ENCODE measurements around the gene TH. TPM values are rescaled to one million over a fixed set of nuclear protein-coding genes. Genes with fewer than 3 reads are reported as not detected.

TH gene
- total and polyA plus RNA-seq, 2 experiments from 2014 or later: 0.34 TPM; not detected in 1

DNA sequence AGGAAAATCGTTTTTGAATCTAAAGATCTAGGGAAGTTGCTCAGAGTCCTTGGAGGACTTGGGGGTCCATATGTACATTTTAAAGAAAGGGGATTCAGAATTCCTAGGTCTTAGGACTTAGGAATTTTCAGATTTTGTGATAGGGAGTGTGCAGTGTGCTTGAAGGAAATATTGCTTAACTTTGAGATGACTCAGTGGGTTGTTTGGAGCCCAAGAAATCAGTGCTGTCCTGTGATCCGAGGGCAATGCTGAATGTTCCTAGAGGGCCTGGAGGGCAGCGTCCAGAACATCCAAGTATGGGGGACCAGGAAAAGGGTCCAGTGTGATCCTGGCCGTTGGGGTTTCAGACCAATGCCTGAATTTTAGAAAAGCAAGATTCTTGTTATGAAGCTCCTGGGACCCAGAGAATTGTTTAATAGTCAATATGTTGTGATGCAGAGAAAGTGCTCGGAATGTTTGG is 29.3 kb downstream of the TH start:
- Histone ChIP-seq H3F3A (replicated peaks; ENCODE audit: low read depth) (no peaks in the 10 kb centered on the region; the same call in 1 of the 2 replicates), H3K27me3 (ENCODE audit: insufficient read depth) (peaks cover 97% of the 10 kb centered on the region), H3K36me3 (ENCODE audit: insufficient read depth) (no peaks in the 10 kb centered on the region), H3K27ac (ENCODE audit: low read depth) (no peak overlapping the region), H3K79me2 (replicated peaks; ENCODE audit: insufficient read depth) (no peaks in the 10 kb centered on the region), H3K4me3 (no peak overlapping the region), H3K9me2 (ENCODE audit: insufficient read depth) (no peaks in the 10 kb centered on the region), H3K4me2 (no peak overlapping the region), H4K20me1 (replicated peaks; ENCODE audit: insufficient read depth) (peaks cover 15% of the 10 kb centered on the region), H2AFZ (no peak overlapping the region), H3K4me1 (ENCODE audit: insufficient read depth) (peaks cover 12% of the 10 kb centered on the region; the same call in 1 of the 2 replicates)
- peaks cover 86% of the 10 kb centered on the region for H3K27me3 Mint-ChIP-seq (ENCODE audit: insufficient read depth, low read depth, poor library complexity)
- no peak overlapping the region for H3K4me3 Mint-ChIP-seq
- H3K4me1 Mint-ChIP-seq: peaks cover 9% of the 10 kb centered on the region; the same call in 2 of the 3 replicates
- TF ChIP-seq ZNF114 (CRISPR knock-in tag; IDR thresholded peaks at IDR 0.05): no peak
- peak; percentile 69 for TF ChIP-seq EZH2 (IDR thresholded peaks at IDR 0.05; ENCODE audit: low read depth, unreplicated experiment)
- no peak overlapping the region for H3K27ac Mint-ChIP-seq
- peaks cover 6% of the 10 kb centered on the region; the same call in 1 of the 3 replicates for H3K9me3 Mint-ChIP-seq
- DNase-seq (ENCODE audit: low spot score) (no peak), ATAC-seq (no peak)
- H3K36me3 Mint-ChIP-seq (ENCODE audit: low read depth): no peaks in the 10 kb centered on the region

DNA sequence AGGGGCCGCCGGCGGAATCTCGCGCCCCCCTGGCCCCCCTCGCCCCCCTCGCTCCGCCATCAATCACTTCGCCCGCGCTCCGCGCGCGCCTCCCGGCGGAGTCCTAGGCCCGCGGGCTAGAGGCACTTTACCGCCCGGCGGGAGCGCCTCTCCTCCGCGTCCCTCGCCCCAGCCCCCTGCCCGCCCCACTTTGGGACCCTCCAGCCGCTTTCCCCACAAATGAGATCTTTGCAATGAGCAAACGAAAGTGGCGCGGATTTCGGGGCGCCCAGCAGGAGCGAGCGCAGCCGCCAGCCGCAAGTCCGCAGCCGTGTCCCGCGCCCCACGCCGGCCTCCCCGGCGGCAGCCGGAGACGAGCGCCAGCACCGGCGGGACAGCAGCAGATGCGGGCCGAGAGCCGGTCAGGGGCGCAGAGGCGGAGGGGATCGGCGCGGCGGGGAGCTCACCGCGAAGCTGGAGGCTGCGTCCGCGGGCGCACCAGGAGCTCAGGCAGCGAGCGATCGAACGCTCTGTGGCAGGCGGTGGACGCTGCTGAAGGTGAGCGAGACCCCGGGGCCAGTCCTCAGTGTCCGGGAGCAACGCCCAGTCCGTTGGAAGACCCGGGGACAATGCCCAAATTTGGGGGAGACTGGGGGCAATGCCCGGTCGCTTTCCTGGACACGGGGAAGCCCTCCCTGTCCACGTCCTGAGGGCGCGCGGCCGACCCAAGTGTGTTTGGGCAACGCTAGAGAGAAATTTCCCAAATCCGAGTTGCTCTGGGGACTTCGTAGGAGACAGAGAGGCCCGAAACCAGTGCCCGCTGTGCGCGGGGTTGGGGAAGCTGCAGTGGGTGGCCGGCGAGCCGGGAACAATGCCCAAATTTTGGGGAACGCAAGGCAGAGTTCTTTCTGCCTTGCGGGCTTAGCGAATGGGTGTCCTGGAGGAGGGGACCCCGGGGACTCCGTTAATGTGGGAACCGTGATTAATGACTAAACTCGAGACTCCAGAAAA is 30.9 kb downstream of the TH start:
- H3K27ac ChIP-seq (ENCODE audit: low read depth): no peak overlapping the region
- peak; percentile 5 for ATAC-seq
- peaks cover 97% of the 10 kb centered on the region for H3K27me3 ChIP-seq (ENCODE audit: insufficient read depth)
- DNase-seq (ENCODE audit: low spot score): peak; percentile 62
- H3K27ac Mint-ChIP-seq: no peak overlapping the region
- H3K4me1 Mint-ChIP-seq: peaks cover 11% of the 10 kb centered on the region; the same call in 1 of the 3 replicates
- H3K36me3 Mint-ChIP-seq (ENCODE audit: low read depth): no peaks in the 10 kb centered on the region
- peak overlapping the region; percentile 48 for H3K4me3 Mint-ChIP-seq
- H2AFZ ChIP-seq: no peak overlapping the region; the same call in 1 of the 2 replicates
- TF ChIP-seq EZH2phosphoT487 (IDR thresholded peaks at IDR 0.05; ENCODE audit: unreplicated experiment) (peak; percentile 80), EZH2 (IDR thresholded peaks at IDR 0.05; ENCODE audit: low read depth, unreplicated experiment) (peak; percentile 90), CREB1 (CRISPR knock-in tag; IDR thresholded peaks at IDR 0.05; ENCODE audit: low read depth) (no peak)
- TF ChIP-seq, protein P1, sequence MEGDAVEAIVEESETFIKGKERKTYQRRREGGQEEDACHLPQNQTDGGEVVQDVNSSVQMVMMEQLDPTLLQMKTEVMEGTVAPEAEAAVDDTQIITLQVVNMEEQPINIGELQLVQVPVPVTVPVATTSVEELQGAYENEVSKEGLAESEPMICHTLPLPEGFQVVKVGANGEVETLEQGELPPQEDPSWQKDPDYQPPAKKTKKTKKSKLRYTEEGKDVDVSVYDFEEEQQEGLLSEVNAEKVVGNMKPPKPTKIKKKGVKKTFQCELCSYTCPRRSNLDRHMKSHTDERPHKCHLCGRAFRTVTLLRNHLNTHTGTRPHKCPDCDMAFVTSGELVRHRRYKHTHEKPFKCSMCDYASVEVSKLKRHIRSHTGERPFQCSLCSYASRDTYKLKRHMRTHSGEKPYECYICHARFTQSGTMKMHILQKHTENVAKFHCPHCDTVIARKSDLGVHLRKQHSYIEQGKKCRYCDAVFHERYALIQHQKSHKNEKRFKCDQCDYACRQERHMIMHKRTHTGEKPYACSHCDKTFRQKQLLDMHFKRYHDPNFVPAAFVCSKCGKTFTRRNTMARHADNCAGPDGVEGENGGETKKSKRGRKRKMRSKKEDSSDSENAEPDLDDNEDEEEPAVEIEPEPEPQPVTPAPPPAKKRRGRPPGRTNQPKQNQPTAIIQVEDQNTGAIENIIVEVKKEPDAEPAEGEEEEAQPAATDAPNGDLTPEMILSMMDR (conservative IDR thresholded peaks at IDR 0.05; ENCODE audit: low read depth in 2 of 2): peak in 1 of 2 experiments; percentile 13; a peak in 1 of 4 replicates
- no peaks in the 10 kb centered on the region for H3K79me2 ChIP-seq (replicated peaks; ENCODE audit: insufficient read depth)
- peak overlapping the region; percentile 49 for H3K4me3 ChIP-seq
- H3K27me3 Mint-ChIP-seq (ENCODE audit: insufficient read depth, low read depth, poor library complexity): peaks cover 86% of the 10 kb centered on the region
- no peaks in the 10 kb centered on the region; the same call in 1 of the 2 replicates for H3F3A ChIP-seq (replicated peaks; ENCODE audit: low read depth)
- peaks cover 13% of the 10 kb centered on the region; the same call in 1 of the 2 replicates for H3K4me1 ChIP-seq (ENCODE audit: insufficient read depth)
- peaks cover 6% of the 10 kb centered on the region; the same call in 1 of the 3 replicates for H3K9me3 Mint-ChIP-seq
- H3K9me2 ChIP-seq (ENCODE audit: insufficient read depth): no peaks in the 10 kb centered on the region
- no peaks in the 10 kb centered on the region for H3K36me3 ChIP-seq (ENCODE audit: insufficient read depth)
- peak overlapping the region; percentile 70 for H3K4me2 ChIP-seq
- peaks cover 15% of the 10 kb centered on the region for H4K20me1 ChIP-seq (replicated peaks; ENCODE audit: insufficient read depth)

All from GM23338 (cell line).